Measurements from ENCODE around the gene CCDC38.

GRCh38 chr12:95880895-95881294 lies 61.5 kb downstream of the CCDC38 start:
- no peak for TF ChIP-seq CTCF (IDR thresholded peaks at IDR 0.05)
- TF ChIP-seq E2F1 (CRISPR knock-in tag; IDR thresholded peaks at IDR 0.05): no peak
- no peak for TF ChIP-seq FOXP1 (CRISPR knock-in tag; IDR thresholded peaks at IDR 0.05; ENCODE audit: borderline replicate concordance)
- TF ChIP-seq ESRRA (CRISPR knock-in tag; IDR thresholded peaks at IDR 0.05; ENCODE audit: borderline replicate concordance): no peak
- no peak for TF ChIP-seq ATF2 (CRISPR knock-in tag; IDR thresholded peaks at IDR 0.05; ENCODE audit: borderline replicate concordance, low read depth)
- TF ChIP-seq NR3C1 (CRISPR knock-in tag; conservative IDR thresholded peaks at IDR 0.05; ENCODE audit: low read depth): no peak
- TF ChIP-seq ZNF317 (CRISPR knock-in tag; IDR thresholded peaks at IDR 0.05; ENCODE audit: borderline replicate concordance, low read depth): no peak
- TF ChIP-seq MAX (CRISPR knock-in tag; IDR thresholded peaks at IDR 0.05): no peak
- no peak for TF ChIP-seq FOXK1 (CRISPR knock-in tag; IDR thresholded peaks at IDR 0.05)

Data from WTC11 (cell line).